Progenitor cell of endocrine pancreas (in vitro differentiated cells): ENCODE results near the gene MYL2. TPM values are rescaled to one million over a fixed set of nuclear protein-coding genes. Genes with fewer than 3 reads are reported as not detected.

ENCODE experiments used
- DNase-seq: peaks from one replicate; pipeline ENCODE4 v3.0.0; 2021; ENCODE audit warnings: low spot score; ENCODE audit not compliant: unreplicated experiment
- H3K27ac Mint-ChIP-seq: 2 replicates; pipeline ENCODE4 v1.8.0; 2021; ENCODE audit warnings: mild to moderate bottlenecking, moderate library complexity, mixed read lengths
- H3K27me3 Mint-ChIP-seq: 2 replicates; pipeline ENCODE4 v1.8.0; 2021; ENCODE audit warnings: mixed read lengths
- H3K36me3 Mint-ChIP-seq: 2 replicates; pipeline ENCODE4 v1.8.0; 2022; ENCODE audit warnings: mixed read lengths; ENCODE audit not compliant: insufficient read depth
- H3K4me1 Mint-ChIP-seq: 2 replicates; pipeline ENCODE4 v1.8.0; 2021; ENCODE audit warnings: low read depth, mixed read lengths
- H3K4me3 Mint-ChIP-seq: 2 replicates; pipeline ENCODE4 v1.8.0; 2021; ENCODE audit warnings: low read depth, mild to moderate bottlenecking, moderate library complexity, mixed read lengths
- H3K9me3 Mint-ChIP-seq: 2 replicates; pipeline ENCODE4 v1.8.0; 2021; ENCODE audit warnings: low read depth, mixed read lengths
- CTCF ChIP-seq: fragments of 200-600 bp; sonication (generic); IDR thresholded peaks from one replicate; pipeline ENCODE4 v1.5.0; 2021; ENCODE audit warnings: antibody characterized with exemption, mild to moderate bottlenecking; ENCODE audit not compliant: unreplicated experiment
- total RNA-seq: library from RNA; stranded (reverse); gene quantifications from 2 replicates; pipeline ENCODE4 v1.2.1, GENCODE V29; 2021

The MYL2 gene
- total RNA-seq, 1 donor from 2014 or later: not detected

- no peak overlapping the region for H3K4me3 Mint-ChIP-seq
Observed at GRCh38 chr12:110869803-110870202, 50.6 kb downstream of the MYL2 start.

GRCh38 chr12:110869026-110869425 is 51.4 kb downstream of the MYL2 start:
- no peak for DNase-seq
- H3K27me3 Mint-ChIP-seq: peaks cover 6% of the 10 kb centered on the region
- no peak overlapping the region for H3K27ac Mint-ChIP-seq
- H3K4me3 Mint-ChIP-seq: no peak overlapping the region
- TF ChIP-seq CTCF: no peak
- H3K4me1 Mint-ChIP-seq: no peaks in the 10 kb centered on the region
- no peaks in the 10 kb centered on the region for H3K36me3 Mint-ChIP-seq
- peaks cover 13% of the 10 kb centered on the region for H3K9me3 Mint-ChIP-seq

More at GRCh38 chr12:110869803-110870202, 50.6 kb downstream of the MYL2 start:
- H3K9me3 Mint-ChIP-seq: peaks cover 13% of the 10 kb centered on the region
- no peaks in the 10 kb centered on the region for H3K36me3 Mint-ChIP-seq
- no peak overlapping the region for H3K27ac Mint-ChIP-seq
- no peak for TF ChIP-seq CTCF
- no peak for DNase-seq
- H3K4me1 Mint-ChIP-seq: no peaks in the 10 kb centered on the region
- H3K27me3 Mint-ChIP-seq: peaks cover 8% of the 10 kb centered on the region

- H3K9me3 Mint-ChIP-seq: peaks cover 10% of the 10 kb centered on the region
- no peak overlapping the region for H3K27ac Mint-ChIP-seq
- no peaks in the 10 kb centered on the region for H3K4me1 Mint-ChIP-seq
- no peak overlapping the region for H3K4me3 Mint-ChIP-seq
- no peaks in the 10 kb centered on the region for H3K27me3 Mint-ChIP-seq
- no peak for TF ChIP-seq CTCF
- no peaks in the 10 kb centered on the region for H3K36me3 Mint-ChIP-seq
- no peak for DNase-seq
Observed at GRCh38 chr12:110865521-110865920, 54.9 kb downstream of the MYL2 start.

- Mint-ChIP-seq H3K4me1 (no peaks in the 10 kb centered on the region), H3K4me3 (no peak overlapping the region), H3K27ac (no peak overlapping the region), H3K27me3 (no peaks in the 10 kb centered on the region), H3K36me3 (no peaks in the 10 kb centered on the region), H3K9me3 (no peaks in the 10 kb centered on the region)
- no peak for TF ChIP-seq CTCF
- no peak for DNase-seq
Observed at GRCh38 chr12:110863161-110863560, 57.2 kb downstream of the MYL2 start.

GRCh38 chr12:110862329-110862728 is 58.0 kb downstream of the MYL2 start:
- H3K4me3 Mint-ChIP-seq: no peak overlapping the region
- no peaks in the 10 kb centered on the region for H3K36me3 Mint-ChIP-seq
- no peak for TF ChIP-seq CTCF
- no peak for DNase-seq
- H3K27ac Mint-ChIP-seq: no peak overlapping the region
- no peaks in the 10 kb centered on the region for H3K4me1 Mint-ChIP-seq
- H3K9me3 Mint-ChIP-seq: no peaks in the 10 kb centered on the region
- H3K27me3 Mint-ChIP-seq: no peaks in the 10 kb centered on the region
